ENCODE measurements around the gene CALB2. TPM values are rescaled to one million over a fixed set of nuclear protein-coding genes. Genes with fewer than 3 reads are reported as not detected.
A peak's percentile ranks its signal among the peaks of the same experiment; 100 is the strongest.

Gene CALB2
- polyA plus RNA-seq, 1 donor from 2014 or later: 1.1 TPM

- Histone ChIP-seq H3K36me3 (ENCODE audit: insufficient read depth, low read length) (no peaks in the 10 kb centered on the region), H3K4me2 (ENCODE audit: low read length) (no peak overlapping the region), H3K9ac (ENCODE audit: low read length) (peak overlapping the region; percentile 32), H4K20me1 (ENCODE audit: insufficient read depth) (no peaks in the 10 kb centered on the region), H3K9me2 (ENCODE audit: insufficient read depth, low read length) (no peaks in the 10 kb centered on the region), H3K9me3 (ENCODE audit: low read length) (no peaks in the 10 kb centered on the region), H3K27ac (ENCODE audit: low read length) (peak overlapping the region; percentile 53), H3K27me3 (ENCODE audit: insufficient read depth, low read depth, low read length) (no peaks in the 10 kb centered on the region), H3K79me2 (replicated peaks; ENCODE audit: insufficient read depth, low read length) (no peaks in the 10 kb centered on the region), H3F3A (ENCODE audit: insufficient read depth, low read length, poor library complexity, severe bottlenecking) (no peaks in the 10 kb centered on the region), H2AFZ (ENCODE audit: low read depth, low read length) (no peak overlapping the region), H3K4me3 (ENCODE audit: low read length) (no peak overlapping the region)
- TF ChIP-seq REST (IDR thresholded peaks at IDR 0.05; ENCODE audit: borderline replicate concordance) (no peak), TAF1 (IDR thresholded peaks at IDR 0.05; ENCODE audit: low read depth) (no peak), MXI1 (conservative IDR thresholded peaks at IDR 0.05; ENCODE audit: poor library complexity, severe bottlenecking) (no peak), SMC3 (conservative IDR thresholded peaks at IDR 0.05; ENCODE audit: poor library complexity) (no peak), EP300 (conservative IDR thresholded peaks at IDR 0.05; ENCODE audit: poor library complexity, severe bottlenecking) (no peak), CTCF (IDR thresholded peaks at IDR 0.05; ENCODE audit: poor library complexity, severe bottlenecking) (no peak)
Measured at GRCh38 chr16:71402007-71402406, 43.5 kb downstream of the CALB2 start.

GRCh38 chr16:71402674-71403073 is 44.2 kb downstream of the CALB2 start:
- Histone ChIP-seq H3F3A (ENCODE audit: insufficient read depth, low read length, poor library complexity, severe bottlenecking) (no peaks in the 10 kb centered on the region), H3K4me3 (ENCODE audit: low read length) (no peak overlapping the region), H3K9me2 (ENCODE audit: insufficient read depth, low read length) (no peaks in the 10 kb centered on the region), H3K36me3 (ENCODE audit: insufficient read depth, low read length) (no peaks in the 10 kb centered on the region), H3K79me2 (replicated peaks; ENCODE audit: insufficient read depth, low read length) (no peaks in the 10 kb centered on the region), H2AFZ (ENCODE audit: low read depth, low read length) (no peak overlapping the region), H3K27me3 (ENCODE audit: insufficient read depth, low read depth, low read length) (no peaks in the 10 kb centered on the region), H3K27ac (ENCODE audit: low read length) (peak overlapping the region; percentile 53), H3K9me3 (ENCODE audit: low read length) (no peaks in the 10 kb centered on the region), H3K4me2 (ENCODE audit: low read length) (no peak overlapping the region), H4K20me1 (ENCODE audit: insufficient read depth) (no peaks in the 10 kb centered on the region), H3K9ac (ENCODE audit: low read length) (peak overlapping the region; percentile 43)
- TF ChIP-seq REST (IDR thresholded peaks at IDR 0.05; ENCODE audit: borderline replicate concordance) (no peak), TAF1 (IDR thresholded peaks at IDR 0.05; ENCODE audit: low read depth) (no peak), MXI1 (conservative IDR thresholded peaks at IDR 0.05; ENCODE audit: poor library complexity, severe bottlenecking) (no peak), POLR2AphosphoS5 (IDR thresholded peaks at IDR 0.05) (peak; percentile 12), EP300 (conservative IDR thresholded peaks at IDR 0.05; ENCODE audit: poor library complexity, severe bottlenecking) (peak; percentile 84)

All from neural cell (in vitro differentiated cells).